Large intestine (tissue), 3 donors: Measurements from ENCODE around the gene LHPP. TPM values are rescaled to one million over a fixed set of nuclear protein-coding genes. Genes with fewer than 3 reads are reported as not detected.
"Not testable (repeated sequence)": the region's sequence is repeated elsewhere in the genome, so short reads cannot be mapped to it uniquely, and the experiment has no call there.

Source experiments
- DNase-seq, 2 donors: peaks; one replicate each; pipeline versions ENCODE4 v3.0.0 to v3.0.0-alpha.2; 2013
- H3K27ac ChIP-seq: one replicate; pipeline ENCODE4 v1.5.1; 2013; ENCODE audit warnings: low read length
- H3K27me3 ChIP-seq: 2 replicates; pipeline ENCODE4 v1.6.1; 2013; ENCODE audit warnings: low read length; ENCODE audit not compliant: control insufficient read depth, insufficient read depth
- H3K36me3 ChIP-seq: 2 replicates; pipeline ENCODE4 v1.6.1; 2013; ENCODE audit warnings: low read length; ENCODE audit not compliant: control insufficient read depth, insufficient read depth
- H3K4me1 ChIP-seq: one replicate; pipeline ENCODE4 v1.6.1; 2013; ENCODE audit warnings: low read length; ENCODE audit not compliant: control insufficient read depth, insufficient read depth
- H3K4me3 ChIP-seq: one replicate; pipeline ENCODE4 v1.5.1; 2013; ENCODE audit warnings: low read length
- H3K9me3 ChIP-seq: one replicate; pipeline ENCODE4 v1.6.1; 2013; ENCODE audit warnings: mild to moderate bottlenecking, low read depth, low read length, moderate library complexity; ENCODE audit not compliant: control insufficient read depth
- WGBS: methylation state at CpG from one replicate; pipeline ENCODE4 v1.1.5; 2013; ENCODE audit warnings: low lambda C conversion rate; ENCODE audit not compliant: insufficient coverage; 5-methylcytosine and 5-hydroxymethylcytosine counted together
- polyA plus RNA-seq: library from polyadenylated mRNA; unstranded; fragments of 120-200 nt; gene quantifications from one replicate; pipeline ENCODE4 v1.2.1, GENCODE V29; 2013

LHPP gene
- polyA plus RNA-seq, 1 donor = 40.7 TPM

DNA sequence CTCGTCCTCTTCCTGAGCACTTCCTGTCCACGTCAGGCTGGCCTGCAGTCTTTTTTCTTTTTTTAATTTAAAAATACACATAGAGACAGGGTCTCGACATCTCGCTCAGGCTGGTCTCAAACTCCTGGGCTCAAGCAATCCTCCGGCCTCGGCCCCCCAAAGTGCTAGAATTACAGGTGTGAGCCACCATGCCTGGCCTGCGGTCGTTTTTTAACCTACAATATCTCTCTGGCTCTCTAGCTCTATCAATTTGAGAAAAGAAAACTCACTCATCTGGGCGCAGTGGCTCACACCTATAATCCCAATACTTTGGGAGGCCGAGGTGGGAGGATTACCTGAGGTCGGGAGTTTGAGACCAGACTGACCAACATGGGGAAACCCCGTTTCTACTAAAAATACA, 38.9 kb upstream of the LHPP start:
- Histone ChIP-seq H3K4me3 (no peak overlapping the region), H3K27ac (peak overlapping the region; percentile 95), H3K9me3 (no peaks in the 10 kb centered on the region), H3K27me3 (no peaks in the 10 kb centered on the region), H3K4me1 (peaks cover 48% of the 10 kb centered on the region), H3K36me3 (no peaks in the 10 kb centered on the region)
- 100% methylated on average over 2 of the region's 12 CpGs for WGBS
- no peak for DNase-seq

DNA sequence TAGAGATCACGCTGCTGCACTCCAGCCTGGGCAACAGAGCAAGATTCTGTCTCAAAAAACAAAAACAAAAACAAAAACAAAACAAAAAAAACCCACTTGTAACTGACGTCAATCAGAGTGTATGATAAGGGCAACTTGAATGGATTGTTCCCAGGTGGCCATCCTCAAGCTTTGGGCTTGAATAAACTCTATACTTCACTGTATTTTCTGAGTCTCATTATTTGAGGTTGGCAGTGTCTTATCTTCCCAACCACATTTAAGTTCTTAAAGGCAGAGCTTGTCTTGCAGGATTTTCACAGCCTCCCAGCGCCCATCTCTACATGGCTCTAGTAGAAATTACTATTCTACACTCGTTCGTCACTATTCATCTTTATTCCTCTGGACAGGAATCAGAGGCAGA, 37.8 kb upstream of the LHPP start:
- no peaks in the 10 kb centered on the region for H3K36me3 ChIP-seq
- WGBS = no CpG with 5 or more reads among the region's 5 CpGs
- peak overlapping the region; percentile 46 for H3K27ac ChIP-seq
- H3K27me3 ChIP-seq = no peaks in the 10 kb centered on the region
- H3K4me3 ChIP-seq = no peak overlapping the region
- peaks cover 57% of the 10 kb centered on the region for H3K4me1 ChIP-seq
- DNase-seq = no peak
- no peaks in the 10 kb centered on the region for H3K9me3 ChIP-seq

DNA sequence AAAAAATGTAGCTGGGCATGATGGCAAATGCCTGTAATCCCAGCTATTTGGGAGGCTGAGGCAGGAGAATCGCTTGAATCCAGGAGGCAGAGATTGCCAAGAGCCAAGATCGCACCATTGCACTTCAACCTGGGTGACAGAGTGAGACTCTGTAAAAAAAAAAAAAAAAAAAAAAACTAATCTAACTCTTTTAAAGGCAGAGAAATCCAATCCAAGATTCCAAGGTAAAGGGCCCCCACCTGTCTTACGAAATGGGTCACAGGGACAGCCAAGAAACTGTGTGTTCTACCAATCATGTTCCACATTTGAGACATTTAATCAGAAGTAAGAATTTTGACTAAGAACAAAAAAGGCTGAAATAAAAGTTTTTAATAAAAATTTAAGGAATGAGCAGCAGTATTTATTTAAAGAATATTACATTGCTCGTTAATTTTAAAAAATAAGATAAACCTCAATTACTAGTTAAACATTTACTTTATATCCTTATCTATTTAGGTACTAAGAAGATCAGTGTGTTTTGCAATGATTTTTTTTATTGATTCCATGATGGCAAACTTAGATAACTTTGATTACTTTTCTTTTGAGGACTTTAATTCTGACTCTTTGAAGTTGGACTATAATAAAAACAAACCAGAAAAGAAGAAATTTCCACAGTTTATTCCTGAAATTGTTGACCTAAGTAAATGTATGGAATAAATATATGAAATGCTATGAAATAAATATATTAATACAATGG, 36.2 kb upstream of the LHPP start:
- WGBS = 30% methylated on average over 2 of the region's 4 CpGs
- no peaks in the 10 kb centered on the region for H3K9me3 ChIP-seq
- peak; percentile 76 to 87 for DNase-seq
- no peaks in the 10 kb centered on the region for H3K36me3 ChIP-seq
- peaks cover 57% of the 10 kb centered on the region for H3K4me1 ChIP-seq
- H3K4me3 ChIP-seq = no peak overlapping the region
- H3K27ac ChIP-seq = peak overlapping the region; percentile 77
- no peaks in the 10 kb centered on the region for H3K27me3 ChIP-seq

DNA sequence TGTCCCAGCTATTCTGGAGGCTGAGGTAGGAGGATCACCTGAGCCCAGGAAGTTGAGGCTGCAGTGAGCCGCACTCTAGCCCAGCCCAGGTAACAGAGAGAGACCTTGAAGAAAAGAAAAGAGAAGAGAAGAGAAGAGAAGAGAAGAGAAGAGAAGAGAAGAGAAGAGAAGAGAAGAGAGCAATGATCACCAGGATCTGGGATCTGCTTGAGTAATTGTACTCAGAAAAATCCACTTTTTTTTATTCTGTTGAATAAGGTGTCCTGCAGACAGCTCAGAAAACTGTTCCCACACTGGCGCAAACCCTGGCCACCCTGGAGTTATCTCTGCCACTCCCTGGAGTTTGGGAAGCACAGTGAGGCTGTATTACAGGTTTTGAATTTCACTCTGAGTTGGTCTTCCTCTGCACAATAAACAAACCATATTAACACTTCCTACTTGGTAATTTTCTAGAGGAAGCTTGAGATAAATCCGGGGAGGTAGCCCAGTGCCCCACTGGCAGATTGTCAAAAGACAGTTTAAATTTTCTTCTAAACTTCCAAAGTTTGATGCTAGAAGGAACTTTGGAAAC, 33.3 kb upstream of the LHPP start:
- no peaks in the 10 kb centered on the region for H3K9me3 ChIP-seq
- no peaks in the 10 kb centered on the region for H3K36me3 ChIP-seq
- H3K27ac ChIP-seq = peak overlapping the region; percentile 82
- no peak for DNase-seq
- H3K4me1 ChIP-seq = peaks cover 45% of the 10 kb centered on the region
- 83% methylated on average over 1 of the region's 3 CpGs for WGBS
- H3K27me3 ChIP-seq = no peaks in the 10 kb centered on the region
- H3K4me3 ChIP-seq = no peak overlapping the region

DNA sequence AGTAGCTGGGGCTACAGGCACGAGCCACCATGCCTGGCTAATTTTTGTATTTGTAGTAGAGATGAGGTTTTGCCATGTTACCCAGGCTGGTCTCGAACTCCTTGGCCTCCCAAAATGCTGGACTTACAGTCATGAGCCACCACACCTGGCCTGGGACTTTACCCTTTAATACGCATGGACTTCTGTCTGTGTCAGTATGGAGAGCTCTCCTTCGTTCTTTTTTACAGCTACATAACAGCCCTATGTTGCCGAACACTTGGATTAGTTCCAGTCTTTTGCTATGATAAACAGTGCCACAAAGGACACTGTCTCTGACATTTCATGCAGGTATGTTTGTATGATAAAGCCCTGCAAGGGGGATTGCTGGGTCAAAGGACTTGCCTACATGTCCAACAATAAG, 32.0 kb upstream of the LHPP start:
- H3K4me3 ChIP-seq = no peak overlapping the region
- H3K27me3 ChIP-seq = no peaks in the 10 kb centered on the region
- H3K4me1 ChIP-seq = peaks cover 39% of the 10 kb centered on the region
- DNase-seq = peak; percentile 81 to 91
- no CpG with 5 or more reads among the region's 5 CpGs for WGBS
- no peaks in the 10 kb centered on the region for H3K9me3 ChIP-seq
- H3K27ac ChIP-seq = peak overlapping the region; percentile 82
- no peaks in the 10 kb centered on the region for H3K36me3 ChIP-seq

DNA sequence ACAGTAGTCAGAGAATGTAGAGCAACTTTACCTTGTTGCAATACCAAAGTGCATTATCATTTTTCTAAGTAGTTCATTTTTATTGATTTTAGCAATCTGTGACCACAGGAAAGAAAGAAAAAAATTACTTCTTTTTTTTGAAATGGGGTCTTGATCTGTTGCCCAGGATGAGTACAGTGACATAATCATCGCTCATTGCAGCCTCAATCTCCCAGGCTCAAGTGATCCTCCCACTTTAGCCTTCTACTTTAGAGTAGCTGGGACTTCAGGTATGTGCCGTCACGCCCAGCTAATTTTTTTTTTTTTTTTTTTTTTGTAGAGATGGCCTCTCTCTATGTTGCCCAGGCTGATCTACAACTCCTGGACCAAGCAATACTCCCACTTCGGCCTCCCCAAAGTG, 31.5 kb upstream of the LHPP start:
- no CpG with 5 or more reads among the region's 4 CpGs for WGBS
- Histone ChIP-seq H3K9me3 (no peaks in the 10 kb centered on the region), H3K4me3 (no peak overlapping the region), H3K36me3 (no peaks in the 10 kb centered on the region), H3K27me3 (no peaks in the 10 kb centered on the region), H3K27ac (peak overlapping the region; percentile 82), H3K4me1 (peaks cover 38% of the 10 kb centered on the region)
- no peak for DNase-seq

DNA sequence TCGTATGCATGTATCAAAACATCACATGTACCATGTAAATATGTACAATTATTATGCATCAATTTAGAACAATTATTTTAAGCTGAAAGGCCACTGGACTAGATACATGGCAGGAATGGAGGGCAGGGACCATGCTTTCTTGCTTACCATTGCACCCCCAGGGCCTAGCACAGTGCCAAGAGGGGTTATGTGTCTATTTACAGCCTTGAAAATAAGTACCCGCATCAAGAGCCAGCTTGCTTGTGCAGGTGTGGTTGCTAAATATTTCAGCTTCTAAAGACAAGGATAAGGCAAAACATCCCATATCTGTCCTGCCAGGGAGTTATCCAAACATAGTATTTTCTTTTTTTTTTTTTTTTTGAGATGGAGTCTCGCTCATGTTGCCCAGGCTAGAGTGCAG, 28.2 kb upstream of the LHPP start:
- Histone ChIP-seq H3K36me3 (no peaks in the 10 kb centered on the region), H3K27ac (no peak overlapping the region), H3K4me1 (peaks cover 20% of the 10 kb centered on the region), H3K9me3 (no peaks in the 10 kb centered on the region), H3K4me3 (no peak overlapping the region), H3K27me3 (no peaks in the 10 kb centered on the region)
- DNase-seq = no peak
- no CpG with 5 or more reads among the region's 3 CpGs for WGBS

DNA sequence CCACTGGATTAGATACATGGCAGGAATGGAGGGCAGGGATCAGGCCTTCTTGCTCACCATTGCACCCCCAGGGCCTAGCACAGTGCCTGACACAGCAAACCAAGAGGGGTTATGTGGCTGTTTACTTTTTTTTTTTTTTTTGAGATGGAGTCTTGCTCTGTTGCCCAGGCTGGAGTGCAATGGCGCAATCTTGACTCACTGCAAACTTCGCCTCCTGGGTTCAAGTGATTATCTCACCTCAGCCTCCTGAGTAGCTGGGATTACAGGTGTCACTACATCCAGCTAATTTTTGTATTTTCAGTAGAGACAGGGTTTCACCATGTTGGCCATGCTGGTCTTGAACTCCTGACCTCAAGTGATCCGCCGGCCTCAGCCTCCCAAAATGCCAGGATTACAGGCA, 25.9 kb upstream of the LHPP start:
- Histone ChIP-seq H3K27ac (peak overlapping the region; percentile 81), H3K4me1 (peaks cover 13% of the 10 kb centered on the region)
- not testable (repeated sequence) for H3K9me3 ChIP-seq, H3K4me3 ChIP-seq, H3K27me3 ChIP-seq, DNase-seq, H3K36me3 ChIP-seq
- no CpG with 5 or more reads among the region's 4 CpGs for WGBS

DNA sequence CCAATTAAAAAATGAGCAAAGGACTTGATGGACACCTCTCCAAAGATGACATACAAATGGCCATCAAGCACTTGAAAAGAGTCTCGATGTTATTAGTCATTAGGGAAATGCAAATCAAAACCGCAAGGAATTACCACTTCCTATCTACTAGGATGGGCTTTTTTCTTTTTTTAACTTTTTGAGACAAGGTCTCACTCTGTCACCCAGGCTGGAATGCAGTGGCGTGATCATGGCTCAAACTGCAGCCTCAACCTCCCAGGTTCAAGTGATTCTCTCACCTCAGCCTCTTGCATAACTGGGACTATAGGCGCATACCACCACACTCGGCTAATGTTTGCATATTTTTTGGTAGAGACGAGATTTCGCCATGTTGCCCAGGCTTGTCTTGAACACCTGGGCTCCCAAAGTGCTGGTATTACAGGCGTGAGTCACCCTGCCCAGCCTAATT, 25.4 kb upstream of the LHPP start:
- whole genome bisulfite sequencing = no CpG with 5 or more reads among the region's 8 CpGs
- no peaks in the 10 kb centered on the region for H3K27me3 ChIP-seq
- DNase-seq = no peak
- H3K4me1 ChIP-seq = peaks cover 13% of the 10 kb centered on the region
- no peak overlapping the region for H3K27ac ChIP-seq
- H3K9me3 ChIP-seq = no peaks in the 10 kb centered on the region
- H3K36me3 ChIP-seq = no peaks in the 10 kb centered on the region
- no peak overlapping the region for H3K4me3 ChIP-seq

DNA sequence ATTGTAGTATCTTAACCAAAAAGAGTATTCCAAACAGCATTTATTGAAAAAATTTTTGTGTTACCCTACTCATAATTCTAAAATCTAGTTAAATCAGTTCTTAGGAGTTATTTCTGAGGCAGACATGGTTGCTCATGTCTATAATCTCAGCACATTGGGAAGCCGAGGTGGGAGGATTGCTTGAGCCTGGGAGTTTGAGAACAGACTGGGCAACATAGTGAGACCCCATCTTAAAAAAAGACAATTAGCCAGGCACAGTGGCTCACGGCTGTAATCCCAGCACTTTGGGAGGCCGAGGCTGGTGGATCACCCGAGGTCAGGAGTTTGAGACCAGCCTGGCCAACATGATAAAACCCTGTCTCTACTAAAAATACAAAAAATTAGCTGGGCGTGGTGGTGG, 19.9 kb upstream of the LHPP start:
- DNase-seq, H3K27ac ChIP-seq, H3K27me3 ChIP-seq, H3K9me3 ChIP-seq, H3K36me3 ChIP-seq, H3K4me3 ChIP-seq: not testable (repeated sequence)
- H3K4me1 ChIP-seq = peaks cover 13% of the 10 kb centered on the region
- no CpG with 5 or more reads among the region's 5 CpGs for WGBS
